T-helper 1 cell treated with Interleukin-12 subunit alpha and Interleukin-12 subunit beta and Interleukin-4 antibody, amounts not matched to agents 30 μg/mL and 1 μg/mL, for 36 hours (primary cell): ENCODE results near the gene KLK1.
"Not testable (repeated sequence)": the region's sequence is repeated elsewhere in the genome, so short reads cannot be mapped to it uniquely, and the experiment has no call there.

Experiments used
- H3K27ac Mint-ChIP-seq: one replicate; pipeline ENCODE4 v1.8.0; 2021; ENCODE audit warnings: mild to moderate bottlenecking, mixed read lengths
- H3K27me3 Mint-ChIP-seq: one replicate; pipeline ENCODE4 v1.8.0; 2021; ENCODE audit warnings: low read depth, mixed read lengths
- H3K36me3 Mint-ChIP-seq: one replicate; pipeline ENCODE4 v1.8.0; 2021; ENCODE audit warnings: low read depth, mixed read lengths
- H3K4me1 Mint-ChIP-seq: one replicate; pipeline ENCODE4 v1.8.0; 2021; ENCODE audit warnings: low read depth, mixed read lengths
- H3K4me3 Mint-ChIP-seq: one replicate; pipeline ENCODE4 v1.8.0; 2021; ENCODE audit warnings: mild to moderate bottlenecking, moderate library complexity, mixed read lengths
- H3K9me3 Mint-ChIP-seq: one replicate; pipeline ENCODE4 v1.8.0; 2021; ENCODE audit warnings: mixed read lengths

The KLK1 gene

DNA sequence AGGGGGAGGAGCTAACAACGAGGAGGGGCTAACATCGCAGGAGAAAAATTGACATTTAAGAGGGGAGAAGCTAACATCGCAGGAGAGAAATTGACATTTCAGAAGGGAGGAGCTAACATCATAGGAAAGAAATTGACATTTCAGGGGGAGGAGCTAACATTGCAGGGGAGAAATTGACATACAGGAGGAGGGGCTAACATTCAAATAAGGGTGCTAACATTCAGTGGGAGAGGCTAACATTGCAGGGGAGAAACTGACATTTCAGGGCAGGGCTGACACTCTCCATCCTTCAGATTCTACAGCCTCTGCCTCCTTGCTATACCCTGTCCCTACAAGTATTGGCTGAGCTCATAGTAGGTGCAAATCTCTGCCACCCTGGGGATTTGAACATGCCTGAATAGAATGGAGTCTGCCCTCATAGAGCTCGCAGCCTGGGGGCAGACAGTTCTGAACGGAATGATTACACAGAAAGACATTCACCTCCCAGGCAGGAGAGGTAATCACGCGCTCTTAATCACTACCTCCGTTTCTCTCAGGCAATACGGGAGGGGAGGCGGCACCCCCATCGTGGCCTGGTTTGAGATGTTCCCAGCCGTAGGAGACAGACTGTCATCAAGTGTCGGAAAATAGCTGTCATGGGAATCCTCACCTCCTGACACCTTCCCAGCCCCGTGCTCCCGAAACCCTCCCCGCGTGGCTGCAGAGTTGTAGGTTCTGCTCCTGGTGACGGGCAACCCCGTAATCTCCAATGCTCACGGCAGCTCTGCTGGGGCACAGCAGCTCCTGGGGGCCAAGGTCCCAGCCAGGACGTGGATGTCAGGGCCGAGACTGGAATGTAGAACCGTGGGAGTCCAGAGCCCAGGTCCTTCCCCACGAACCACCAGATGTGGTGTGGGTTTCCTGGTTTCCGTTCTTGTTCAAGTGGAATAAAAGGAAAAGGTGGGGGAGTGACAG lies 43.8 kb downstream of the KLK1 start:
- H3K27ac Mint-ChIP-seq: no peak overlapping the region
- no peak overlapping the region for H3K4me3 Mint-ChIP-seq
- H3K9me3 Mint-ChIP-seq: no peaks in the 10 kb centered on the region
- no peaks in the 10 kb centered on the region for H3K36me3 Mint-ChIP-seq
- peaks cover 43% of the 10 kb centered on the region for H3K27me3 Mint-ChIP-seq
- peaks cover 6% of the 10 kb centered on the region for H3K4me1 Mint-ChIP-seq

DNA sequence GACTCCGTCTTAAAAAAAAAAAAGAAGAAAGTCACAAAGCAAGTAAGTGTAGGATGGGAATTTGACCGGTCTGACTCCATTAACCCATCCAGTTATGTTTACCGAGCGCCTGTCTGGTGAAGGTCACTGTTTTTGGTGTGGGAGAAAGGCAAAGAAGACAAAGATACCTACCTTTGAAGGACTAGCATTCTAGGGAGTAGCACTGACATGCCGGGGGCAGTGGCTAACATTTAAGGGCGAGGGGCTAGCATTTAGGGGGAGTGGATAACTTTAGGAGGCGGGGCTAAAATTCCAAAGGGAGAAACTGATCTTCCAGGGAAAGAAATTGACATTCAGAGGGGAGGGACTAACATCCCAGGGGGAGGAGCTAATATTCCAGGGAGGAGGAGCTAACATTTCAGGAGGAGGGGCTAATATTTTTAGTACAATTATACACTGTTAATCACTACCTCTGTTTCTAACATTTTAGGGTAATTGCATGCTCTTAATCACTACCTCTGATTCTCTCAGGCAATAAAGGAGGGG lies 44.6 kb downstream of the KLK1 start:
- peaks cover 43% of the 10 kb centered on the region for H3K27me3 Mint-ChIP-seq
- no peaks in the 10 kb centered on the region for H3K9me3 Mint-ChIP-seq
- H3K4me3 Mint-ChIP-seq: no peak overlapping the region
- peaks cover 6% of the 10 kb centered on the region for H3K4me1 Mint-ChIP-seq
- H3K36me3 Mint-ChIP-seq: no peaks in the 10 kb centered on the region
- no peak overlapping the region for H3K27ac Mint-ChIP-seq

DNA sequence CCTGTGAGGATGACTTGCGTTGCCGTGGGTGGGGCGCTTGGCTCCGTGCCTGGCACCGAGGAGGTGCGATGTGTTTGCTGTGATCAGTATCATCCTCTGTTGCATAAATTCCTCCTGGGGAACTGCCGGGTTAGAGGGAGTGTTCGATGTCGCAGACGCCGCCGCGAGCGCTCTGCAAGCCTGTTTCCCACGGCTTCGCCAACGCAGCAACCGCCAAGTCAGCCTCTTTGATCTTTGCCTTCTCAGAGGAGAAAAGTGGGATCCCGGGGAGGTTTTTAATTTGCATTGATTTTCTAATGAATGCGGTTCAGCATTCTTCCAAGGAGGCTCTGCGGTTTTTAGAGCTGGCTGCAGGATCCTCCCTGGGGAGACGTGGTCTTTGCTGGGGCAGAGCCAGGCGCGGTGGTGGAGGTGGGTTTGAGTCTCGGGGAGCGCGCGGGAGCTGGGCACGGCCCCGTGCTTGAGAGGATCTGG lies 45.7 kb downstream of the KLK1 start:
- Mint-ChIP-seq H3K27me3 (peaks cover 43% of the 10 kb centered on the region), H3K27ac (no peak overlapping the region)

DNA sequence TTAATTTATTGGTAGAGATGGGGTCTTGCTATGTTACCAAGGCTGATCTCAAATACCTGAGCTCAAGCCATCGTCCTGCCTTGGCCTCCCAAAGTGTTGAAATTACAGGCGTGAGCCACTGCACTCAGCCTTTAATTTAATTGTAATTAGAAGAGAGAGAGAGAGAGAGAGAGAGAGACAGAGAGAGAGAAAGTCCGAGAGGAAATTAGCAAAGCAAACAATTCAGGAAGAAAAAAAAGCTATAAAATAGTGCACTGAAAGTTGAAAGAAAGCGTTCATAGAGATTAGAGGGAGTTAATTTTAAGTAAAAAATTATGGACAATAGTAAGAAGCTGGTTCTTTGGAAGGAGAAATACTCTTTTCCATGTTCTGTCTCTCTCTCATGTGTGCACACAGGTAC lies 46.3 kb downstream of the KLK1 start:
- Mint-ChIP-seq H3K27ac (no peak overlapping the region), H3K27me3 (peaks cover 43% of the 10 kb centered on the region), H3K9me3 (no peaks in the 10 kb centered on the region), H3K4me1 (no peaks in the 10 kb centered on the region), H3K4me3 (no peak overlapping the region), H3K36me3 (no peaks in the 10 kb centered on the region)

More for the DNA sequence above, 45.7 kb downstream of the KLK1 start:
- Mint-ChIP-seq H3K36me3 (no peaks in the 10 kb centered on the region), H3K4me3 (no peak overlapping the region), H3K9me3 (no peaks in the 10 kb centered on the region), H3K4me1 (no peaks in the 10 kb centered on the region)

DNA sequence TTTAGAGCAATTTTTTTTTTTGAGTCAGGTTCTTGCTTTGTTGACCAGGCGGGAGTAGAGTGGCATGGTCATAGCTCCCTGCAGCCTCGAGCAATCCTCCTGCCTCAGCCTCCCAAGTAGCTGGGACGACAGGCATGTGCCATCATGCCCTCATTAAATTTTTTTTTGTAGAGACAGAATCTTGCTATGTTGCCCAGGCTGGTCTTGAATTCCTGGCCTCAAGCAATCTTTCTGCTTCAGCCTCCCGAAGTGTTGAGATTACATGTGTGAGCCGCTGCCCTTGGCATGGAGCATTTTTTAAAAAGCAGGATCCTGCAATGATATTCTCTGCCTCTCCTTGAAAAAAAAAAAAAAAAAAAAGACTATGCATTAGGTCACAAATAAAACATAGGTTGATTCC lies 47.5 kb downstream of the KLK1 start:
- no peak overlapping the region for H3K27ac Mint-ChIP-seq
- H3K9me3 Mint-ChIP-seq: no peaks in the 10 kb centered on the region
- no peaks in the 10 kb centered on the region for H3K36me3 Mint-ChIP-seq
- H3K4me3 Mint-ChIP-seq: no peak overlapping the region
- peaks cover 43% of the 10 kb centered on the region for H3K27me3 Mint-ChIP-seq
- no peaks in the 10 kb centered on the region for H3K4me1 Mint-ChIP-seq

DNA sequence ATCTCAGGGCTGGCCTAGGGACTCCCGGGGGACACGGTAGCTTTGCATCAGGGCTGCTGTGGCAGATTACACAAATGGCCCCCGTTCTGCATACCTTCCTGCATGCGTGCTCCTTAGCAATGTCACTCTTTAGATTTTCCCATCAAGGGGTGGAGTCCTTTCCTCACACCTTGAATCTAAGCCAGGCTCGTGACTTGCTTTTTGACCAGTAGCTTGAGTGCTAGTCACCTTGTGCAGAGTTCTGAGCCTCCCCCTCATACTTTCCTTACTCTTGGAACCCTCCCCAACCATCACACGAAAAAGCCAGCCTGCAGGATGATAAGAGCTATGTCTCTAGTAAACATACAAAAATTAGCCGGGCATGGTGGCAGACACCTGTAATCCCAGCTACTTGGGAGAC lies 50.1 kb downstream of the KLK1 start:
- H3K27me3 Mint-ChIP-seq: peaks cover 22% of the 10 kb centered on the region
- H3K27ac Mint-ChIP-seq, H3K4me3 Mint-ChIP-seq, H3K4me1 Mint-ChIP-seq, H3K36me3 Mint-ChIP-seq, H3K9me3 Mint-ChIP-seq: not testable (repeated sequence)

DNA sequence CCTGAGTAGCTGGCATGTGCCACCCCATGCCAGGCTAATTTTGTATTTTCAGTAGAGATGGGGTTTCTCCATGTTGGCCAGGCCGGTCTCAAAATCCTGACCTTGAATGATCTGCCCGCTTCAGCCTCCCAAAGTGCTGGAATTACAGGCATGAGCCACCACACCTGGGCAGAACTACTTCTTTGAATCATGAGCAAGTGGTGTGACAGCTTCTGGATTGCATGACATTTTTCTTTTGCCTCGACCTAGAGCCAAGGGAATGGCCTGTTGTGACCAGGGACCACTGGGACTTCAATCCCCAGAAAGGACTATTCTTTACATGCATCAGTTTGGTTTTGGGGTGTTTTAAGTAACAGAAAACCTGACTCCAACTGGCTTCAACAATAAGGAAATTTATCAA lies 50.7 kb downstream of the KLK1 start:
- not testable (repeated sequence) for H3K4me1 Mint-ChIP-seq, H3K9me3 Mint-ChIP-seq, H3K27ac Mint-ChIP-seq, H3K4me3 Mint-ChIP-seq, H3K36me3 Mint-ChIP-seq
- H3K27me3 Mint-ChIP-seq: peaks cover 17% of the 10 kb centered on the region

DNA sequence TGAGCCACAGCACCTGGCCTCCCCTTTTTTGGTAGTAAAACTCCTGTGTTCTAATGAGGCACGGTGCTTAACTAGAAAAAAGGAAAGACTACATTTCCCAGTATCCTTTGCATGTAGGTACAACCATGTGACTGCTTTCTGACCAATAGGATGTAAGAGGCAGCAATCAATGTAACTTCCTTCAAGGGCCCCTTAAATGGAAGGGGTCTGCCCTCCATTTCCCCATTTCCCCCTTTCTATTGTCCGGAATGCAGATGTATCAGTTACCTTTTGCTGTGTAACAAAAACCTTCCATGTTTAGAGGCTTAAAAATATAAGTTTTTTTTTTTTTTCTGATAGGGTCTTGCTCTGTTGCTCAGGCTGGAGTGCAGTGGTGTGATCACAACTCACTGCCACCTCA lies 51.1 kb downstream of the KLK1 start:
- H3K27ac Mint-ChIP-seq: no peak overlapping the region
- no peaks in the 10 kb centered on the region for H3K4me1 Mint-ChIP-seq
- no peak overlapping the region for H3K4me3 Mint-ChIP-seq
- H3K9me3 Mint-ChIP-seq: no peaks in the 10 kb centered on the region
- peaks cover 13% of the 10 kb centered on the region for H3K27me3 Mint-ChIP-seq
- H3K36me3 Mint-ChIP-seq: no peaks in the 10 kb centered on the region

DNA sequence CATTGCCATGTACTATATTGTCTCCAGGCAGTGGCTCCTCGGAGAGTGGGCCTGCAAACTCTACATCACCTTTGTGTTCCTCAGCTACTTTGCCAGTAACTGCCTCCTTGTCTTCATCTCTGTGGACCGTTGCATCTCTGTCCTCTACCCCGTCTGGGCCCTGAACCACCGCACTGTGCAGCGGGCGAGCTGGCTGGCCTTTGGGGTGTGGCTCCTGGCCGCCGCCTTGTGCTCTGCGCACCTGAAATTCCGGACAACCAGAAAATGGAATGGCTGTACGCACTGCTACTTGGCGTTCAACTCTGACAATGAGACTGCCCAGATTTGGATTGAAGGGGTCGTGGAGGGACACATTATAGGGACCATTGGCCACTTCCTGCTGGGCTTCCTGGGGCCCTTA lies 52.7 kb downstream of the KLK1 start:
- H3K27me3 Mint-ChIP-seq: peaks cover 8% of the 10 kb centered on the region
- H3K27ac Mint-ChIP-seq: no peak overlapping the region
- no peaks in the 10 kb centered on the region for H3K4me1 Mint-ChIP-seq
- no peak overlapping the region for H3K4me3 Mint-ChIP-seq
- H3K36me3 Mint-ChIP-seq: no peaks in the 10 kb centered on the region
- no peaks in the 10 kb centered on the region for H3K9me3 Mint-ChIP-seq

DNA sequence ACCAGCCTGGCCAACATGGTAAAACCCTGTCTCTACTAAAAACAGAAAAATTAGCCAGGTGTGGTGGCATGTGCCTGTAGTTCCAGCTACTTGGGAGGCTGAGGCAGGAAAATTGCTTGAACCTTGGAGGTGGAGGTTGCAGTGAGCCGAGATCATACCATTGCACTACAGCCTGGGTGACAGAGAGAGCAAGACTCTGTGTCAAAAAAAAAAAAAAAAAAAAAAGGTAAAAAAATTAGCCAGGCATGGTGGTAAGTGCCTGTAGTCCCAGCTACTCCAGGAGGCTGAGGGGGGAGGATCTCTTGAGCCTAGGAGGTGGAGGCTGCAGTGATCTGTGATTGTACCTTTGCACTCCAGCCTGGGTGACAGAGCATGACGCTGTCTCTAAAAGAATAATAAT lies 53.4 kb downstream of the KLK1 start, which contains the start of gene GPR32:
Gene GPR32 (plus strand): TSS at position 301 of the 400 bp plus-strand sequence. CDS start 137 bp downstream, outside the sequence.
- H3K36me3 Mint-ChIP-seq, H3K27me3 Mint-ChIP-seq, H3K4me3 Mint-ChIP-seq, H3K4me1 Mint-ChIP-seq, H3K27ac Mint-ChIP-seq, H3K9me3 Mint-ChIP-seq: not testable (repeated sequence)
